Left ventricle myocardium inferior (tissue), 1 donor: ENCODE data around the gene TMEM220. TPM values are rescaled to one million over a fixed set of nuclear protein-coding genes. Genes with fewer than 3 reads are reported as not detected.

Experiments
- DNase-seq: peaks from one replicate; pipeline ENCODE4 v3.0.0-alpha.2; 2020
- H3K27ac ChIP-seq: fragments of 200-600 bp; replicated peaks from 2 replicates; pipeline ENCODE4 v1.8.0; 2021
- H3K27me3 ChIP-seq: fragments of 200-600 bp; 2 replicates; pipeline ENCODE4 v1.8.0; 2021; ENCODE audit warnings: low read depth
- H3K36me3 ChIP-seq: fragments of 200-600 bp; 2 replicates; pipeline ENCODE4 v1.8.0; 2021
- H3K4me1 ChIP-seq: fragments of 200-600 bp; 2 replicates; pipeline ENCODE4 v1.8.0; 2021
- H3K4me3 ChIP-seq: fragments of 200-600 bp; 2 replicates; pipeline ENCODE4 v1.8.0; 2021; ENCODE audit warnings: mild to moderate bottlenecking, moderate library complexity
- H3K9me3 ChIP-seq: fragments of 200-600 bp; replicated peaks from 2 replicates; pipeline ENCODE4 v1.8.0; 2021
- intact Hi-C: fragments of 100-400 bp; cut with micrococcal nuclease; formaldehyde crosslinking; loops from one replicate; pipeline ENCODE4 v1.11.0; 2022
- total RNA-seq: library from RNA; stranded (reverse); fragmentation: NEBNext Ultra II Directional; extraction: Animal tissue kit (Norgen Biotek cat#: 25700); gene quantifications from one replicate; pipeline ENCODE4 v1.2.1, GENCODE V29; 2021
- TF ChIP-seq, protein P1 (sequence below): fragments of 200-600 bp; IDR thresholded peaks from 2 replicates; pipeline ENCODE4 v1.8.0; 2021; ENCODE audit warnings: antibody characterized with exemption, mild to moderate bottlenecking, borderline replicate concordance
- donor health status: DM: no; HTN: yes; CAD: no; lungs with severe emphysema.

Gene TMEM220
- total RNA-seq, 1 donor from 2014 or later, result 6.4 TPM

DNA sequence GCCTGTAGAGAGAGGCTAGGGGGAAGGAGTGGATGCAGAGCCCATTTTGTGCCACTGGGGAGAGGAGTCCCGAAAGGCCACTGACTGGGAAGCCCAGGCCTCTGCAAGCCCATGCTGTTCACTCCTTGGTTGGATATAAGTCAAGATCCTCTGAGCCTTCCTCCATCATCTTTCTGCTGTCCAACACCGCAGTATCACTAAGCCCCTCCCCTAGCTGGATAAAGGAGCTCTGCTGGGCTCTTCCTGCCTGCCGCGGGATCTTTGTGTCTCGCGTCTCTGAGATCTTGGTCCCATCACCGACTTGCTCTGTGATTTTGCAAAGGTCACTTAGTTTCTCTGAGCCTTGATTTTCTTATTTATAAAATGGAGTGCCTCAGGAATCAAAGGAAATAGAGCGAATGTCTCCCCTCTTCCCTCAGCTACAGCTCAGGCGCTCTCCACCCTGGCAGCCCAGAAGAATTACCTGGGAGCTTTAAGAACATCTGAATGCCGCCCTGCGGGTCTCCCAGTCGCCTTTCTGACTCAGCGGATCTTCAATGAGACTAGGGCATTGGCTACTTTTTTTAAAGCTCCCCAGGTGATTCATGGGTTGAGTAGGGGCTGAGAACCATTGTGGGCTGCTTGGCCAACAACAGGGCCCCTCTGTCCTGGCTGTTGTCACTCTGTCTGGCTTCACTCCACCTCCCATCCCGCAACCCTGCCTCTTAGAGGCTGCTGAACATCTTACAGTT, 25.2 kb upstream of the TMEM220 start:
- H3K27me3 ChIP-seq, result peaks cover 31% of the 10 kb centered on the region
- no peaks in the 10 kb centered on the region for H3K9me3 ChIP-seq
- no peak overlapping the region for H3K27ac ChIP-seq
- H3K36me3 ChIP-seq, result no peaks in the 10 kb centered on the region
- H3K4me3 ChIP-seq, result no peak overlapping the region
- DNase-seq, result no peak
- H3K4me1 ChIP-seq, result no peaks in the 10 kb centered on the region
- intact Hi-C loops, result no loop called here
- TF ChIP-seq, protein P1, sequence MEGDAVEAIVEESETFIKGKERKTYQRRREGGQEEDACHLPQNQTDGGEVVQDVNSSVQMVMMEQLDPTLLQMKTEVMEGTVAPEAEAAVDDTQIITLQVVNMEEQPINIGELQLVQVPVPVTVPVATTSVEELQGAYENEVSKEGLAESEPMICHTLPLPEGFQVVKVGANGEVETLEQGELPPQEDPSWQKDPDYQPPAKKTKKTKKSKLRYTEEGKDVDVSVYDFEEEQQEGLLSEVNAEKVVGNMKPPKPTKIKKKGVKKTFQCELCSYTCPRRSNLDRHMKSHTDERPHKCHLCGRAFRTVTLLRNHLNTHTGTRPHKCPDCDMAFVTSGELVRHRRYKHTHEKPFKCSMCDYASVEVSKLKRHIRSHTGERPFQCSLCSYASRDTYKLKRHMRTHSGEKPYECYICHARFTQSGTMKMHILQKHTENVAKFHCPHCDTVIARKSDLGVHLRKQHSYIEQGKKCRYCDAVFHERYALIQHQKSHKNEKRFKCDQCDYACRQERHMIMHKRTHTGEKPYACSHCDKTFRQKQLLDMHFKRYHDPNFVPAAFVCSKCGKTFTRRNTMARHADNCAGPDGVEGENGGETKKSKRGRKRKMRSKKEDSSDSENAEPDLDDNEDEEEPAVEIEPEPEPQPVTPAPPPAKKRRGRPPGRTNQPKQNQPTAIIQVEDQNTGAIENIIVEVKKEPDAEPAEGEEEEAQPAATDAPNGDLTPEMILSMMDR, result no peak

DNA sequence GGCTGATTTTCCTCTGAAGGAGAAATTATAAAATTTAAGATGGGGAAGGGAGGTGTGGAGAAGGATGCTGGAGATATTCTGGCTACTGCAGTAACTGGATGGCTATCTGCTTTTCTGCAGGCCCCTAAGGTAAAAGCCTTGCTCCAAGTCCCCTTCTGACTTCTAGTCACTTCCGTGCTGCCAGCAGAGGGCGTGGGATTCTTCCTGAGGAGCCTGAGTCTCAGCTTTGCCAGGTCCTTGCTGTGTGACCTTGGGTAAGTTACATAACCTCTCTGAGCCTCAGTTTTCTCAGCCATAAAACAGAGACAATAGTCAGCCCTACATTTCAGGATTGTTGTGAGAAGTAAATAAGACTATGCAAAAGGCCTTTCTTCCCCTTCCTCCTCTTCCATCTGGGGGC, 24.3 kb upstream of the TMEM220 start:
- no peaks in the 10 kb centered on the region for H3K36me3 ChIP-seq
- intact Hi-C loops, result no loop called here
- no peak for DNase-seq
- H3K9me3 ChIP-seq, result no peaks in the 10 kb centered on the region
- peaks cover 31% of the 10 kb centered on the region for H3K27me3 ChIP-seq
- no peak overlapping the region for H3K4me3 ChIP-seq
- TF ChIP-seq, protein P1, result peak; percentile 37
- H3K4me1 ChIP-seq, result no peaks in the 10 kb centered on the region
- H3K27ac ChIP-seq, result no peak overlapping the region

DNA sequence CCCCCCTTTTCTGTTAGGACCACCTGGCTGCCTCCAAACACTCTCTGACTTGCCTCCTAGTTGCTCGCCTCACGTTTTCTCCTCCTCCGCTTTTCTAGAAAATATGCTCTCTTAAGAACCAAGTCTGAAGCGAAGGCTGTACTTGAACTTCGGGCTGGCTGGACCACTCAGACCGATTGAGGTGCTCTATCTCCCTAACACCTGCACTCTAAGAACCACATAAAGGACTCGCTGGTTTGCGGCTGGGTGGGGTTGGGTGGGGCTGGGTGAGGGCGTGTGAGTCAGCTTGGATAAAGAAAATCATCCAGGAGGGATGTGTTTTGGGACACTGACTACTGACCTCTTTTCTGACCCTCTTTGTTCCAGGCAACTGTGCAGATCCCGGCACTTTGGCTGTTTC, 22.9 kb upstream of the TMEM220 start:
- DNase-seq, result no peak
- no peak overlapping the region for H3K4me3 ChIP-seq
- H3K9me3 ChIP-seq, result no peaks in the 10 kb centered on the region
- TF ChIP-seq, protein P1, result no peak
- no peaks in the 10 kb centered on the region for H3K4me1 ChIP-seq
- peaks cover 28% of the 10 kb centered on the region for H3K27me3 ChIP-seq
- intact Hi-C loops, result no loop called here
- no peak overlapping the region for H3K27ac ChIP-seq
- H3K36me3 ChIP-seq, result no peaks in the 10 kb centered on the region

DNA sequence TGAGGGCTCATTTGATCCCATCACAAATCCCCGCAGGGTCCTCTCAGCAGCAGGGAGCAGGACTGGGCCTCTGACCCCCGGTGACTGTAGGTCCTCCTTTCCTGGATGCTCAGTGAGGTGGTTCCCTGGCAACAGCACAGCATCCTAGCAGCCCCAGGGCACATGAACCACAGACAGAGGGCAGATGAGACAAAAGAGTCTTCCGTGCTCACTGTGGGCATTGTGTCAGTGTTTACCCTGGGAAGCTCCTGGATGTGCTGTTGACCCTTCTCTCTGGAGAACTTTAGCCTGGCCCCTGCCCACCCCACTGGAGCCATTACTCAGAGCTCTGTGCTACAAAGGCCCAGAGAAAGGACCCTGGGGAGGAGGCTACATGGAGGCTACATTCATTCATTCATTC, 21.7 kb upstream of the TMEM220 start:
- no peaks in the 10 kb centered on the region for H3K4me1 ChIP-seq
- TF ChIP-seq, protein P1, result no peak
- DNase-seq, result no peak
- H3K27ac ChIP-seq, result no peak overlapping the region
- H3K36me3 ChIP-seq, result no peaks in the 10 kb centered on the region
- intact Hi-C loops, result no loop called here
- no peak overlapping the region for H3K4me3 ChIP-seq
- peaks cover 23% of the 10 kb centered on the region for H3K27me3 ChIP-seq
- no peaks in the 10 kb centered on the region for H3K9me3 ChIP-seq

DNA sequence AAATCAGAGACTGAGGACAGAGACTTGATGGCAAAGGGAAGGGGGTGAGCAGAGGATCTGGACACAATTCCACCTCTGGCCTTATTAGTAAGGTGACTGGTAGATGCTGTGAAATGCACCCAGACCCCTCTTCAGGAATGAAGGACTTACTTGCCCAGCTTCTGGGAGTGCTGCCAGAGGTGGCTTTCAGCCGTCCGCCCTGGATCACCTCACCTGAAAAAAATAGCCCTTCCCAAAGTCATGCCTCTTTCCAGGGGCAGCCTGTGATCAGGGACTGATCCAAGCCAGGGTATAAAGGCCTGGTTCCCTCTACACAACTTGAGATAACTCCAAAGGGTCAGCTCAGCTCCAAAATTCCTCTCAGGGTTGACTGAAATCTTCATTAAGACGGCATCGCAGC, 20.4 kb upstream of the TMEM220 start:
- intact Hi-C loops, result no loop called here
- DNase-seq, result no peak
- TF ChIP-seq, protein P1, result no peak

More for the DNA sequence above, 20.4 kb upstream of the TMEM220 start:
- Histone ChIP-seq H3K36me3 (no peaks in the 10 kb centered on the region), H3K4me3 (no peak overlapping the region), H3K4me1 (no peaks in the 10 kb centered on the region), H3K9me3 (no peaks in the 10 kb centered on the region), H3K27me3 (peaks cover 10% of the 10 kb centered on the region), H3K27ac (no peak overlapping the region)
